OCI-LY7 (cell line): ENCODE measurements around the gene WFDC2.

Source experiments
- CTCF ChIP-seq: fragments of 200-600 bp; sonication (generic); conservative IDR thresholded peaks from 2 replicates; pipeline ENCODE4 v1.5.1; 2014; ENCODE audit warnings: mild to moderate bottlenecking, antibody characterized with exemption, low read length, moderate library complexity, mixed read lengths
- EZH2phosphoT487 ChIP-seq: fragments of 200-600 bp; sonication (generic); IDR thresholded peaks from 2 replicates; pipeline ENCODE4 v1.6.1; 2018; ENCODE audit warnings: low read depth, borderline replicate concordance, mild to moderate bottlenecking, mixed run types, antibody characterized with exemption, low read length, moderate library complexity, mixed read lengths

- TF ChIP-seq CTCF = no peak
- TF ChIP-seq EZH2phosphoT487 = no peak
Observed at GRCh38 chr20:45420125-45420524, 49.4 kb upstream of the WFDC2 start.
